ENCODE data around the gene RASGRP2.

The RASGRP2 gene

GRCh38 chr11:64742087-64742888 lies 1.7 kb downstream of the RASGRP2 start (continued):
- TF ChIP-seq REST (tag by site-specific recombination; IDR thresholded peaks at IDR 0.05) (no peak), SETDB1 (IDR thresholded peaks at IDR 0.05; ENCODE audit: insufficient read length, low read length) (no peak), ZNF677 (tag by site-specific recombination; IDR thresholded peaks at IDR 0.05) (no peak)

- Histone ChIP-seq H3K4me3 (ENCODE audit: low read depth, low read length) (no peak overlapping the region), H3K9me3 (ENCODE audit: control insufficient read depth, insufficient read depth, low read depth, low read length) (no peaks in the 10 kb centered on the region), H3K27ac (ENCODE audit: extremely low read depth, low read depth, low read length) (no peak overlapping the region), H3K36me3 (ENCODE audit: control insufficient read depth in 2 of 2, insufficient read depth in 1 of 2, low read length in 2 of 2) (no peaks in the 10 kb centered on the region), H3K4me1 (ENCODE audit: control insufficient read depth, insufficient read depth, low read length) (no peaks in the 10 kb centered on the region)
- POLR2A ChIA-PET = interaction anchor here (0.9 kb wide), 2 partner anchors 20 to 37 kb away, joined by 3 read pairs; partner anchors contain the start of gene SF1
- CTCF ChIA-PET = interaction anchor here (0.7 to 4.6 kb wide), 10 partner anchors 8 to 394 kb away, joined by 3 to 31 read pairs (median 4); no protein-coding TSS in a partner anchor
- TF ChIP-seq ZNF677 (tag by site-specific recombination; IDR thresholded peaks at IDR 0.05) = no peak
- no peak for TF ChIP-seq ZNF707 (tag by site-specific recombination; IDR thresholded peaks at IDR 0.05)
- no peak for TF ChIP-seq PBX3 (CRISPR knock-in tag; IDR thresholded peaks at IDR 0.05)
- no peak for TF ChIP-seq TRIM28 (IDR thresholded peaks at IDR 0.05; ENCODE audit: borderline replicate concordance, low read length)
- no peak for TF ChIP-seq ZNF600 (tag by site-specific recombination; IDR thresholded peaks at IDR 0.05)
- TF ChIP-seq ZNF518A (tag by site-specific recombination; conservative IDR thresholded peaks at IDR 0.05; ENCODE audit: low read depth) = no peak
- TF ChIP-seq ZSCAN16 (tag by site-specific recombination; IDR thresholded peaks at IDR 0.05) = no peak
- TF ChIP-seq ZNF658 (tag by site-specific recombination; IDR thresholded peaks at IDR 0.05) = no peak
Measured at GRCh38 chr11:64741375-64742086, 2.4 kb downstream of the RASGRP2 start.

- no peaks in the 10 kb centered on the region for H3K4me1 ChIP-seq (ENCODE audit: control insufficient read depth, insufficient read depth, low read length)
- H3K9me3 ChIP-seq (ENCODE audit: control insufficient read depth, insufficient read depth, low read depth, low read length) = no peaks in the 10 kb centered on the region
- H3K4me3 ChIP-seq (ENCODE audit: low read depth, low read length) = no peak overlapping the region
- ChIA-PET POLR2A (no interaction called here), CTCF (interaction anchor here (0.6 to 4.6 kb wide), 3 partner anchors 51 to 89 kb away, joined by 3 to 31 read pairs (median 6); no protein-coding TSS in a partner anchor)
- no peaks in the 10 kb centered on the region for H3K36me3 ChIP-seq (ENCODE audit: control insufficient read depth in 2 of 2, insufficient read depth in 1 of 2, low read length in 2 of 2)
- H3K27ac ChIP-seq (ENCODE audit: extremely low read depth, low read depth, low read length) = no peak overlapping the region
- TF ChIP-seq FEZF1 (tag by site-specific recombination; IDR thresholded peaks at IDR 0.05) (no peak), ZNF488 (tag by site-specific recombination; IDR thresholded peaks at IDR 0.05) (no peak), ZNF18 (tag by site-specific recombination; IDR thresholded peaks at IDR 0.05) (no peak), ZNF580 (tag by site-specific recombination; IDR thresholded peaks at IDR 0.05) (no peak), ZNF513 (tag by site-specific recombination; IDR thresholded peaks at IDR 0.05) (no peak)
Measured at GRCh38 chr11:64739871-64740270, 4.1 kb downstream of the RASGRP2 start.

Measured in HEK293 (cell line).